NK-92 (cell line): Measurements from ENCODE around the gene PRELID1.

Source experiments
- DNase-seq: peaks from one replicate; lab custom pipeline; 2025; ENCODE audit not compliant: unreplicated experiment; lab: John Stamatoyannopoulos, UW

The PRELID1 gene

GRCh38 chr5:177355868-177356168, 52.2 kb downstream of the PRELID1 start:
- no peak for DNase-seq
